Mucosa of gallbladder (tissue), 1 donor: ENCODE data around the gene ORMDL3. TPM values are rescaled to one million over a fixed set of nuclear protein-coding genes. Genes with fewer than 3 reads are reported as not detected.
"Not testable (repeated sequence)": the region's sequence is repeated elsewhere in the genome, so short reads cannot be mapped to it uniquely, and the experiment has no call there.

Experiments used
- DNase-seq: peaks from one replicate; pipeline ENCODE4 v3.0.0-alpha.2; 2020; ENCODE audit warnings: low spot score
- total RNA-seq: library from RNA; stranded (reverse); gene quantifications from one replicate; pipeline ENCODE4 v1.2.1, GENCODE V29; 2021
- donor health status: DM: no; HTN: no; CAD: no.

The ORMDL3 gene
- total RNA-seq, 1 donor from 2014 or later, result 73.6 TPM

- DNase-seq, result no peak
These were observed 1.9 kb downstream of the ORMDL3 start for GRCh38 chr17:39925282-39926134.

- no peak for DNase-seq
These were observed 2.7 kb downstream of the ORMDL3 start for GRCh38 chr17:39924691-39925055.

GRCh38 chr17:39923836-39924690 is 3.3 kb downstream of the ORMDL3 start:
- no peak for DNase-seq

- no peak for DNase-seq
These were observed 4.2 kb downstream of the ORMDL3 start for GRCh38 chr17:39923230-39923629.

GRCh38 chr17:39922006-39922405 is 5.4 kb downstream of the ORMDL3 start:
- no peak for DNase-seq

- no peak for DNase-seq
These were observed 6.1 kb downstream of the ORMDL3 start for GRCh38 chr17:39921323-39921722.

GRCh38 chr17:39920218-39921210 is 6.9 kb downstream of the ORMDL3 start:
- DNase-seq, result no peak

GRCh38 chr17:39919087-39919683 is 8.2 kb downstream of the ORMDL3 start:
- no peak for DNase-seq

- no peak for DNase-seq
These were observed 10.5 kb downstream of the ORMDL3 start for GRCh38 chr17:39916918-39917317.

- no peak for DNase-seq
These were observed 11.8 kb downstream of the ORMDL3 start for GRCh38 chr17:39915559-39915958.

- no peak for DNase-seq
These were observed 13.4 kb downstream of the ORMDL3 start for GRCh38 chr17:39913989-39914388.

- DNase-seq, result no peak
These were observed 18.5 kb downstream of the ORMDL3 start for GRCh38 chr17:39908789-39909352.

GRCh38 chr17:39904990-39905288 is 22.5 kb downstream of the ORMDL3 start:
- no peak for DNase-seq

- DNase-seq, result no peak
These were observed 24.1 kb downstream of the ORMDL3 start for GRCh38 chr17:39903158-39903884.

GRCh38 chr17:39902027-39902426 is 25.4 kb downstream of the ORMDL3 start:
- not testable (repeated sequence) for DNase-seq

GRCh38 chr17:39899215-39899614 is 28.2 kb downstream of the ORMDL3 start:
- DNase-seq, result no peak

- DNase-seq, result no peak
These were observed 29.3 kb downstream of the ORMDL3 start for GRCh38 chr17:39898088-39898487.

- no peak for DNase-seq
These were observed 32.6 kb downstream of the ORMDL3 start for GRCh38 chr17:39894681-39895376.

GRCh38 chr17:39889200-39889599 is 38.2 kb downstream of the ORMDL3 start:
- no peak for DNase-seq

- no peak for DNase-seq
These were observed 40.3 kb downstream of the ORMDL3 start for GRCh38 chr17:39887078-39887477.
